ENCODE data around the gene C16orf89.
"Not testable (repeated sequence)": the region's sequence is repeated elsewhere in the genome, so short reads cannot be mapped to it uniquely, and the experiment has no call there.

The C16orf89 gene

DNA sequence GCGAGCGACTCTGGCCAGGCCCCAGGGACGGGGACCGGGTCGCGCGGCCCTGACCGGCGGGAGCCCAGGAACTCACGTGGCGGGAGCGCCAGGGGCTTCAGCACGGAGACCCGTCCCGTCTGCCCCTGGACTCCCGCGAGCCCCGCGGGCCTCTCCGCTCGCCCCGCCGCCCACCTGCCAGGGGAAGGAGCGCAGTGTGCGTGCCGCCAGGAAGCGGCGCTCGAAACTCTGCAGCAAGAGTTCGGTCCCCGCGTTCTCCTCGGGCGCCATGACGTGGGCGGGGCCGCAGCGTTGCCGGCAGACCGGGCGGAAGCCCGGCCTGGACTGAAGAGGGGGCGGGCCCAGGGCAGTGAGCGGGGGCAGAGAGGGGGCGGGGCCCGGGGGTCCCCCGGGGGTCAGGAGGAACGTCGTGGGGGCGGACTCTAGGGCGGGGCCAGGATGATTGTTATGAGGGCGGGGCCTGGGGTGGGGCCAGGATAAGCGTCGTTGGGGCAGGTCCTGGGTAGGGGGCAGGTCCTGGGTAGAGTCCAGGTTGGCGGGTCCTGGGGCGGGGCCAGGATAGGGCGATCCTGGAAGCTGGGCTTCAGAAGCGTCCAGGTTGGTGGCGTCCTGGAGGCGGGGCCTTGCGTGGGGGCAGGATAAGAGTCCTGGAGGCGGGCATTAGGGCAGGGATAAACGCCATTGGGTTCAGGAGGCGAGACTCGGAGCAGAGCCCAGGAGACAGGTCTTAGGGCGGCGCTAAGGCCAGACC, 31.9 kb upstream of the C16orf89 start, which contains the start of gene EEF2KMT:
TSS of gene EEF2KMT (minus strand) at position 326 of the 751 bp plus-strand sequence. CDS start at position 270, 56 bp downstream.
- H3K27ac ChIP-seq (ENCODE audit: low read length, poor library complexity, severe bottlenecking): peak within 1 kb of the TSS; percentile 23
- peak; percentile 100 for DNase-seq

GRCh38 chr16:5097061-5097469, 31.3 kb upstream of the C16orf89 start:
- under 1% methylated on average over 22 of the region's 23 CpGs for WGBS
- H2BK5ac ChIP-seq (ENCODE audit: low read depth, low read length, poor library complexity, severe bottlenecking); H3K27ac ChIP-seq (ENCODE audit: low read length, poor library complexity, severe bottlenecking); H3K36me3 ChIP-seq (ENCODE audit: control insufficient read depth in 1 of 2, insufficient read depth in 2 of 2, low read depth in 1 of 2, low read length in 2 of 2); H4K91ac ChIP-seq (ENCODE audit: low read length); H3K23ac ChIP-seq (ENCODE audit: low read length in 2 of 2); H4K8ac ChIP-seq (ENCODE audit: low read length); H3K4ac ChIP-seq (ENCODE audit: low read depth in 1 of 2, low read length in 2 of 2); H3K9me3 ChIP-seq (ENCODE audit: control insufficient read depth, low read length); H3K4me1 ChIP-seq (ENCODE audit: control insufficient read depth, insufficient read depth, low read depth, low read length); H3K27me3 ChIP-seq (ENCODE audit: control insufficient read depth in 1 of 2, insufficient read depth in 1 of 2, low read length in 2 of 2); H2BK15ac ChIP-seq (ENCODE audit: low read depth, poor library complexity, severe bottlenecking); H2AK5ac ChIP-seq (ENCODE audit: low read length, severe bottlenecking); H3K79me1 ChIP-seq (replicated peaks; ENCODE audit: low read length, poor library complexity, severe bottlenecking): not testable (repeated sequence)
- Histone ChIP-seq H3K4me2 (ENCODE audit: low read length, poor library complexity, severe bottlenecking) (peak overlapping the region; percentile 61), H2BK120ac (ENCODE audit: low read depth, low read length) (peak overlapping the region; percentile 73), H3K14ac (ENCODE audit: low read length in 2 of 2) (peak overlapping the region in 1 of 2 experiments; percentile 61), H3K9ac (ENCODE audit: low read length) (peak overlapping the region; percentile 88), H3K18ac (ENCODE audit: low read depth in 1 of 2, low read length in 2 of 2) (peak overlapping the region; percentile 12 to 67), H2AFZ (ENCODE audit: low read depth, low read length) (peak overlapping the region; percentile 56), H3K4me3 (ENCODE audit: insufficient read depth in 1 of 2, low read depth in 1 of 2, low read length in 2 of 2) (peak overlapping the region; percentile 79 to 86), H2BK12ac (ENCODE audit: low read length in 2 of 2) (peak overlapping the region in 1 of 2 experiments; percentile 8)
- peak; percentile 37 for DNase-seq

More for the DNA sequence above, 31.9 kb upstream of the C16orf89 start, which contains the start of gene EEF2KMT:
- Histone ChIP-seq H2AFZ (ENCODE audit: low read depth, low read length) (peak within 1 kb of the TSS; percentile 56), H4K8ac (ENCODE audit: low read length) (peak within 1 kb of the TSS; percentile 77), H3K4ac (ENCODE audit: low read depth in 1 of 2, low read length in 2 of 2) (peak within 1 kb of the TSS in 1 of 2 experiments; percentile 15), H3K4me3 (ENCODE audit: insufficient read depth in 1 of 2, low read depth in 1 of 2, low read length in 2 of 2) (peak within 1 kb of the TSS; percentile 79 to 86), H2BK12ac (ENCODE audit: low read length in 2 of 2) (peak within 1 kb of the TSS in 1 of 2 experiments; percentile 8), H3K18ac (ENCODE audit: low read depth in 1 of 2, low read length in 2 of 2) (peak within 1 kb of the TSS; percentile 28 to 82), H2BK120ac (ENCODE audit: low read depth, low read length) (peak within 1 kb of the TSS; percentile 73), H3K14ac (ENCODE audit: low read length in 2 of 2) (peak within 1 kb of the TSS in 1 of 2 experiments; percentile 61), H2BK15ac (ENCODE audit: low read depth, poor library complexity, severe bottlenecking) (peak within 1 kb of the TSS; percentile 99), H3K4me2 (ENCODE audit: low read length, poor library complexity, severe bottlenecking) (peak within 1 kb of the TSS; percentile 79), H3K9ac (ENCODE audit: low read length) (peak within 1 kb of the TSS; percentile 88), H4K91ac (ENCODE audit: low read length) (peak within 1 kb of the TSS; percentile 83)
- 1% methylated on average over 60 of the region's 67 CpGs for WGBS
- H3K79me1 ChIP-seq (replicated peaks; ENCODE audit: low read length, poor library complexity, severe bottlenecking); H2AK5ac ChIP-seq (ENCODE audit: low read length, severe bottlenecking); H2BK5ac ChIP-seq (ENCODE audit: low read depth, low read length, poor library complexity, severe bottlenecking); H3K36me3 ChIP-seq (ENCODE audit: control insufficient read depth in 1 of 2, insufficient read depth in 2 of 2, low read depth in 1 of 2, low read length in 2 of 2); H3K9me3 ChIP-seq (ENCODE audit: control insufficient read depth, low read length); H3K4me1 ChIP-seq (ENCODE audit: control insufficient read depth, insufficient read depth, low read depth, low read length); H3K27me3 ChIP-seq (ENCODE audit: control insufficient read depth in 1 of 2, insufficient read depth in 1 of 2, low read length in 2 of 2); H3K23ac ChIP-seq (ENCODE audit: low read length in 2 of 2): not testable (repeated sequence)

DNA sequence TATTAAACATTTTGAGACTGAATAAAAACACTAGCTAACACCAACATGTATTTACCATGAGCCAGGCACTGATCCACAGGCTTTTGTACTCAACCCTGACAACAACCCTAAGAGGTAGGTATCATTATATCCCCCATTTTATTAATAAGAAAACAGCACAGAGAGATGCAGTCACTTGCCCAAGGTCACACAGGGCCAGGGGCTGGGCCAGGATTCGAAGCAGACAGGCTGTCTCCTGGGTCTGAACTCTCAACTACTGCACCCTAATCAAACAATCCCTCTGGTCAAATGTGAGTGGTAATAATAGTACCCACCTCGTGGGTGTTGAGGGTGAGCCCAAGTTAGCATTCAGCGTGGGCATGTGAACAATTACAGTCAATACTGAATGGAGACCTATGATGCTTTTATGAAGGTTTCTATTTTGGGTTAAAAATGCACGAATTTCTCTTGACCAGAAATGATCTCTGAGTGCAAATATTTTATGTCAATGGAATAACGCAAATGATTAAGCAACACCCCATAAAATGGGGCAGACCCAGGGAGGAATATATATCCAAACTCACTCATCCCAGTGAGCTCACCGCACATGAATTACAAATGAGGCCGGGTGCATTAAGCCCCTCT, 30.8 kb upstream of the C16orf89 start:
- H3K9me3 ChIP-seq (ENCODE audit: control insufficient read depth, low read length); H3K27me3 ChIP-seq (ENCODE audit: control insufficient read depth in 1 of 2, insufficient read depth in 1 of 2, low read length in 2 of 2); DNase-seq; H4K8ac ChIP-seq (ENCODE audit: low read length); H4K91ac ChIP-seq (ENCODE audit: low read length); H3K79me1 ChIP-seq (replicated peaks; ENCODE audit: low read length, poor library complexity, severe bottlenecking); H3K27ac ChIP-seq (ENCODE audit: low read length, poor library complexity, severe bottlenecking); H2BK5ac ChIP-seq (ENCODE audit: low read depth, low read length, poor library complexity, severe bottlenecking); H3K36me3 ChIP-seq (ENCODE audit: control insufficient read depth in 1 of 2, insufficient read depth in 2 of 2, low read depth in 1 of 2, low read length in 2 of 2); H2AK5ac ChIP-seq (ENCODE audit: low read length, severe bottlenecking); H3K4me1 ChIP-seq (ENCODE audit: control insufficient read depth, insufficient read depth, low read depth, low read length); H3K4ac ChIP-seq (ENCODE audit: low read depth in 1 of 2, low read length in 2 of 2); H2BK12ac ChIP-seq (ENCODE audit: low read length in 2 of 2); H3K23ac ChIP-seq (ENCODE audit: low read length in 2 of 2); H2BK15ac ChIP-seq (ENCODE audit: low read depth, poor library complexity, severe bottlenecking); H3K18ac ChIP-seq (ENCODE audit: low read depth in 1 of 2, low read length in 2 of 2); H2AFZ ChIP-seq (ENCODE audit: low read depth, low read length); H3K14ac ChIP-seq (ENCODE audit: low read length in 2 of 2); H2BK120ac ChIP-seq (ENCODE audit: low read depth, low read length): not testable (repeated sequence)
- peak overlapping the region; percentile 61 for H3K4me2 ChIP-seq (ENCODE audit: low read length, poor library complexity, severe bottlenecking)
- H3K9ac ChIP-seq (ENCODE audit: low read length): peak overlapping the region; percentile 88
- WGBS: 0% methylated on average over 1 of the region's 7 CpGs
- peak overlapping the region; percentile 79 to 86 for H3K4me3 ChIP-seq (ENCODE audit: insufficient read depth in 1 of 2, low read depth in 1 of 2, low read length in 2 of 2)

DNA sequence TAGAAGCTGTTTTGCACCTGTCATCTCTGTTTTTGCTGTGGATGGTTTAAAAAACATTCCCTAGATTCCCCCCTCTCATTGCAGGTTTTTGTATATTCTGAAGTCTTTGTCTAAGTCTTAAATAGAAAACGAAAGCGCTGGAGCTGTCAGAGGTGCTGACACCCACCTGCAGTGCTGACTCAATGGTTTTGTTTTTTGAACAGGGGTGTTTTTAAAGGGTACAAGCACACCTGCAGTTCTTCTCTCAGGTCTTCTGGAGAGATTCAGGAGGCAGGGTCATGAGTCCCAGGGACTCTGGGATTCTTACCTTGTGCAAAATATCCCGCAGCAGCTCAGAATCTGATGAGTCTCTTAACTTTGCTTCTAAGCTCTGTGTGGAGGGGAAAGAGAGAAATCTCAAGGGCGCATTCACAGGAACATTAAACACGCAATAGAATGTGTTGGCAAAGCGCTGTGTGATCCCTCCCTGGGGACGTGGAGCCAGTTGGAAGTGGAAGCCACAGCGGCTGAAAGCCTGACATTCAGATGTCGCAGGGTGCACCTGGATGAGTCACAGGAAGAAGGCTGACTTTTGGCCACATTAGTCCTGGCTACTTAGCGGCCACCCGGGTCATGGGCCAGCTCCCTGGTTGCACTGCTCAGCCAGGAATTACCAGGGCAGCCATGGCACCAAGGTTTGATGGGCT, 29.5 kb upstream of the C16orf89 start:
- H2AFZ ChIP-seq (ENCODE audit: low read depth, low read length); DNase-seq; H3K36me3 ChIP-seq (ENCODE audit: control insufficient read depth in 1 of 2, insufficient read depth in 2 of 2, low read depth in 1 of 2, low read length in 2 of 2); H3K4me1 ChIP-seq (ENCODE audit: control insufficient read depth, insufficient read depth, low read depth, low read length); H3K23ac ChIP-seq (ENCODE audit: low read length in 2 of 2); H4K91ac ChIP-seq (ENCODE audit: low read length); H2BK15ac ChIP-seq (ENCODE audit: low read depth, poor library complexity, severe bottlenecking); H2AK5ac ChIP-seq (ENCODE audit: low read length, severe bottlenecking); H3K4me3 ChIP-seq (ENCODE audit: insufficient read depth in 1 of 2, low read depth in 1 of 2, low read length in 2 of 2); H3K14ac ChIP-seq (ENCODE audit: low read length in 2 of 2); H2BK120ac ChIP-seq (ENCODE audit: low read depth, low read length); H3K18ac ChIP-seq (ENCODE audit: low read depth in 1 of 2, low read length in 2 of 2); H3K79me1 ChIP-seq (replicated peaks; ENCODE audit: low read length, poor library complexity, severe bottlenecking); H3K9me3 ChIP-seq (ENCODE audit: control insufficient read depth, low read length); H3K4ac ChIP-seq (ENCODE audit: low read depth in 1 of 2, low read length in 2 of 2); H2BK5ac ChIP-seq (ENCODE audit: low read depth, low read length, poor library complexity, severe bottlenecking); H4K8ac ChIP-seq (ENCODE audit: low read length); H2BK12ac ChIP-seq (ENCODE audit: low read length in 2 of 2); H3K9ac ChIP-seq (ENCODE audit: low read length); H3K4me2 ChIP-seq (ENCODE audit: low read length, poor library complexity, severe bottlenecking); H3K27ac ChIP-seq (ENCODE audit: low read length, poor library complexity, severe bottlenecking); H3K27me3 ChIP-seq (ENCODE audit: control insufficient read depth in 1 of 2, insufficient read depth in 1 of 2, low read length in 2 of 2): not testable (repeated sequence)
- 74% methylated on average over 11 of the region's 11 CpGs for WGBS

Measured in mesenchymal stem cell (in vitro differentiated cells and primary cell).